Memory B cell (primary cell): ENCODE data around the gene PFKFB3.
A peak's percentile ranks its signal among the peaks of the same experiment; 100 is the strongest.
"Not testable (repeated sequence)": the region's sequence is repeated elsewhere in the genome, so short reads cannot be mapped to it uniquely, and the experiment has no call there.

Experiments
- ATAC-seq: fragments of 150-1000 bp; cut with Tn5 transposase; 2 replicates; pipeline ENCODE4 v1.10.0; 2021; ENCODE audit warnings: low read depth, mild to moderate bottlenecking, moderate library complexity
- DNase-seq, 2 donors: peaks; one replicate each; pipeline ENCODE4 v3.0.0; 2022; ENCODE audit warnings: low spot score in 2 of 2
- H3K27ac Mint-ChIP-seq: one replicate; pipeline ENCODE4 v1.8.0; 2022; ENCODE audit warnings: mild to moderate bottlenecking, moderate library complexity, mixed read lengths
- H3K27me3 Mint-ChIP-seq: one replicate; pipeline ENCODE4 v1.8.0; 2022; ENCODE audit warnings: mixed read lengths
- H3K36me3 Mint-ChIP-seq: one replicate; pipeline ENCODE4 v1.8.0; 2022; ENCODE audit warnings: mild to moderate bottlenecking, mixed read lengths
- H3K4me1 Mint-ChIP-seq: one replicate; pipeline ENCODE4 v1.8.0; 2022; ENCODE audit warnings: mixed read lengths
- H3K4me3 Mint-ChIP-seq: one replicate; pipeline ENCODE4 v1.8.0; 2022; ENCODE audit warnings: mild to moderate bottlenecking, moderate library complexity, mixed read lengths
- H3K9me3 Mint-ChIP-seq: one replicate; pipeline ENCODE4 v1.8.0; 2022; ENCODE audit warnings: mixed read lengths

PFKFB3 gene

GRCh38 chr10:6202098-6202683, 541 bp upstream of the PFKFB3 start:
- DNase-seq (no peak), ATAC-seq (no peak)
- H3K9me3 Mint-ChIP-seq: no peaks in the 10 kb centered on the region
- H3K4me3 Mint-ChIP-seq: peak overlapping the region; percentile 91
- no peaks in the 10 kb centered on the region for H3K36me3 Mint-ChIP-seq
- no peaks in the 10 kb centered on the region for H3K27me3 Mint-ChIP-seq
- H3K27ac Mint-ChIP-seq: peak overlapping the region; percentile 83
- H3K4me1 Mint-ChIP-seq: peaks cover 16% of the 10 kb centered on the region

GRCh38 chr10:6203331-6204062, 765 bp downstream of the PFKFB3 start:
- H3K4me3 Mint-ChIP-seq: peak overlapping the region; percentile 97
- peaks cover 18% of the 10 kb centered on the region for H3K4me1 Mint-ChIP-seq
- DNase-seq (peak; percentile 53 to 67), ATAC-seq (peak; percentile 49)
- no peaks in the 10 kb centered on the region for H3K27me3 Mint-ChIP-seq
- H3K36me3 Mint-ChIP-seq: no peaks in the 10 kb centered on the region
- H3K9me3 Mint-ChIP-seq: no peaks in the 10 kb centered on the region
- H3K27ac Mint-ChIP-seq: peak overlapping the region; percentile 76

- Mint-ChIP-seq H3K4me3 (peak overlapping the region; percentile 97), H3K27ac (peak overlapping the region; percentile 76), H3K36me3 (no peaks in the 10 kb centered on the region), H3K4me1 (peaks cover 21% of the 10 kb centered on the region), H3K9me3 (no peaks in the 10 kb centered on the region), H3K27me3 (no peaks in the 10 kb centered on the region)
- DNase-seq: peak; percentile 32 to 44
- peak; percentile 33 for ATAC-seq
These were observed 1.3 kb downstream of the PFKFB3 start for GRCh38 chr10:6204063-6204340.

- H3K9me3 Mint-ChIP-seq: no peaks in the 10 kb centered on the region
These were observed 1.8 kb downstream of the PFKFB3 start for GRCh38 chr10:6204341-6205191.

GRCh38 chr10:6206486-6206885, 3.8 kb downstream of the PFKFB3 start:
- H3K4me3 Mint-ChIP-seq, H3K9me3 Mint-ChIP-seq, DNase-seq, H3K27me3 Mint-ChIP-seq, H3K36me3 Mint-ChIP-seq, H3K27ac Mint-ChIP-seq, ATAC-seq: not testable (repeated sequence)
- H3K4me1 Mint-ChIP-seq: peaks cover 24% of the 10 kb centered on the region

More at GRCh38 chr10:6204341-6205191, 1.8 kb downstream of the PFKFB3 start:
- peak overlapping the region; percentile 55 for H3K27ac Mint-ChIP-seq
- DNase-seq (peak; percentile 14 to 16), ATAC-seq (no peak)
- H3K27me3 Mint-ChIP-seq: no peaks in the 10 kb centered on the region
- no peaks in the 10 kb centered on the region for H3K36me3 Mint-ChIP-seq
- peaks cover 21% of the 10 kb centered on the region for H3K4me1 Mint-ChIP-seq
- peak overlapping the region; percentile 97 for H3K4me3 Mint-ChIP-seq

- ATAC-seq: no peak
- Mint-ChIP-seq H3K4me1 (peaks cover 18% of the 10 kb centered on the region), H3K27me3 (no peaks in the 10 kb centered on the region), H3K27ac (no peak overlapping the region), H3K9me3 (no peaks in the 10 kb centered on the region), H3K4me3 (no peak overlapping the region), H3K36me3 (no peaks in the 10 kb centered on the region)
- no peak for DNase-seq
These were observed 4.9 kb downstream of the PFKFB3 start for GRCh38 chr10:6207658-6208057.

GRCh38 chr10:6208799-6209235, 6.1 kb downstream of the PFKFB3 start:
- no peaks in the 10 kb centered on the region for H3K9me3 Mint-ChIP-seq
- no peak overlapping the region for H3K27ac Mint-ChIP-seq
- peaks cover 16% of the 10 kb centered on the region for H3K4me1 Mint-ChIP-seq
- H3K36me3 Mint-ChIP-seq: peaks cover 4% of the 10 kb centered on the region
- no peaks in the 10 kb centered on the region for H3K27me3 Mint-ChIP-seq
- DNase-seq: no peak
- H3K4me3 Mint-ChIP-seq: no peak overlapping the region
- no peak for ATAC-seq

GRCh38 chr10:6211341-6211670, 8.6 kb downstream of the PFKFB3 start:
- H3K27me3 Mint-ChIP-seq: no peaks in the 10 kb centered on the region
- no peak for ATAC-seq
- H3K27ac Mint-ChIP-seq: no peak overlapping the region
- H3K4me3 Mint-ChIP-seq: no peak overlapping the region
- peaks cover 12% of the 10 kb centered on the region for H3K36me3 Mint-ChIP-seq
- H3K4me1 Mint-ChIP-seq: peaks cover 13% of the 10 kb centered on the region
- DNase-seq: no peak
- H3K9me3 Mint-ChIP-seq: no peaks in the 10 kb centered on the region

GRCh38 chr10:6211671-6212635, 9.2 kb downstream of the PFKFB3 start:
- Mint-ChIP-seq H3K27ac (no peak overlapping the region), H3K4me1 (peaks cover 13% of the 10 kb centered on the region), H3K4me3 (no peak overlapping the region), H3K27me3 (no peaks in the 10 kb centered on the region), H3K36me3 (peaks cover 13% of the 10 kb centered on the region), H3K9me3 (no peaks in the 10 kb centered on the region)
- DNase-seq: no peak
- ATAC-seq: no peak

- Mint-ChIP-seq H3K36me3 (peaks cover 17% of the 10 kb centered on the region), H3K27ac (no peak overlapping the region)
These were observed 10.1 kb downstream of the PFKFB3 start for GRCh38 chr10:6212806-6213205.

GRCh38 chr10:6213257-6213905, 10.6 kb downstream of the PFKFB3 start:
- no peaks in the 10 kb centered on the region for H3K9me3 Mint-ChIP-seq
- no peak overlapping the region for H3K4me3 Mint-ChIP-seq
- H3K36me3 Mint-ChIP-seq: peaks cover 17% of the 10 kb centered on the region
- ATAC-seq (no peak), DNase-seq (no peak)
- H3K27ac Mint-ChIP-seq: no peak overlapping the region
- peaks cover 10% of the 10 kb centered on the region for H3K4me1 Mint-ChIP-seq
- H3K27me3 Mint-ChIP-seq: no peaks in the 10 kb centered on the region

More at GRCh38 chr10:6212806-6213205, 10.1 kb downstream of the PFKFB3 start:
- H3K4me3 Mint-ChIP-seq: no peak overlapping the region
- no peak for ATAC-seq
- H3K27me3 Mint-ChIP-seq: no peaks in the 10 kb centered on the region
- DNase-seq: no peak
- H3K4me1 Mint-ChIP-seq: peaks cover 11% of the 10 kb centered on the region
- no peaks in the 10 kb centered on the region for H3K9me3 Mint-ChIP-seq

- ATAC-seq: no peak
- Mint-ChIP-seq H3K36me3 (peaks cover 20% of the 10 kb centered on the region), H3K4me3 (no peak overlapping the region), H3K27me3 (no peaks in the 10 kb centered on the region), H3K4me1 (peaks cover 8% of the 10 kb centered on the region), H3K9me3 (no peaks in the 10 kb centered on the region), H3K27ac (no peak overlapping the region)
- DNase-seq: no peak
These were observed 11.2 kb downstream of the PFKFB3 start for GRCh38 chr10:6213908-6214307.

GRCh38 chr10:6214612-6215011, 11.9 kb downstream of the PFKFB3 start:
- no peak overlapping the region for H3K4me3 Mint-ChIP-seq
- no peak for DNase-seq
- H3K27ac Mint-ChIP-seq: no peak overlapping the region
- ATAC-seq: no peak
- peaks cover 8% of the 10 kb centered on the region for H3K4me1 Mint-ChIP-seq
- no peaks in the 10 kb centered on the region for H3K27me3 Mint-ChIP-seq
- H3K36me3 Mint-ChIP-seq: peaks cover 21% of the 10 kb centered on the region
- H3K9me3 Mint-ChIP-seq: no peaks in the 10 kb centered on the region
